GM18511 (cell line): Measurements from ENCODE around the gene PRAMEF18.
"Not testable (repeated sequence)": the region's sequence is repeated elsewhere in the genome, so short reads cannot be mapped to it uniquely, and the experiment has no call there.

Source experiments
- ATAC-seq: cut with Tn5 transposase; IDR thresholded peaks from one replicate; pipeline ENCODE4 v1.9.1; 2021; ENCODE audit warnings: mild to moderate bottlenecking, moderate library complexity; ENCODE audit not compliant: unreplicated experiment

Gene PRAMEF18, protein sequence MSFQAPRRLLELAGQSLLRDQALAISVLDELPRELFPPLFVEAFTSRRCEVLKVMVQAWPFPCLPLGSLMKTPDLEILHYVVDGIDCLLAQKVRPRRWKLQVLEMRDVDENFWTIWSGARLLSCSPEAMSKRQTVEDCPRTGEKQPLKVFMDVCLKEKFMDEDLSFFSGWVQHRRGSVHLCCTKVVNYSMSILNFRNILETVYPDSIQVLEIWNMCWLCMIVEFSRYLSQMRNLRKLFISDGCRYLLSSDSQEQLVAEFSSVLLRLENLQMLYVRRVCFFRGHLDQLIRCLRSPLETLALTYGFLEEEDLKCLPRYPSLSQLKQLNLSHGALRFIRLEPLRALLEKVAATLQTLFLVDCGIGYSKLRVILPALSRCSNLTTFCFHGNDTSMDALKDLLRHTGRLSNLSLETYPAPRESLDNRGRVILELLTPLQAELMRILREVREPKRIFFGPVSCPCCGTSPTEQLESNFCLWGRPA

DNA sequence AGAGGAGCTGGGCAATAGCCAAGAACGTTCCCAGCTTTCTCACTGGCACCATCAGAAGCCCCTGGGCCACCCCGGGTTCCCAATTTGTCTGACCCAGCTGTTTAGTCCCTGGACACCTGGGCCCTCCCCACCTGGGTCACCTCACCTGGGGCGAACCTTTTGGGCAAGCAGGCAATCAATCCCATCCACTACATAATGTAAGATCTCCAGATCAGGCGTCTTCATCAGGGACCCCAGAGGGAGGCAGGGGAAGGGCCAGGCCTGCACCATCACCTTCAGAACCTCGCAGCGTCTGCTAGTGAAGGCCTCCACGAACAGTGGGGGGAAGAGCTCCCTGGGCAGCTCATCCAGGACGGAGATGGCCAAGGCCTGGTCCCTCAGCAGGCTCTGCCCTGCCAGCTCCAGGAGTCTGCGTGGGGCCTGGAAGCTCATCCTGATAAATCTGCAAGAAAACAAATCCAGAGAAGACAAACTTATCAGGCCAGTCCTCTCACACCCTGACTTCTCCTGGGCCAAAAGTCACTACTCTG, at the start of gene PRAMEF18:
Gene PRAMEF18 (minus strand): TSS at position 480 of the 530 bp plus-strand sequence. CDS start 48 bp downstream, at position 432.
- not testable (repeated sequence) for ATAC-seq

DNA sequence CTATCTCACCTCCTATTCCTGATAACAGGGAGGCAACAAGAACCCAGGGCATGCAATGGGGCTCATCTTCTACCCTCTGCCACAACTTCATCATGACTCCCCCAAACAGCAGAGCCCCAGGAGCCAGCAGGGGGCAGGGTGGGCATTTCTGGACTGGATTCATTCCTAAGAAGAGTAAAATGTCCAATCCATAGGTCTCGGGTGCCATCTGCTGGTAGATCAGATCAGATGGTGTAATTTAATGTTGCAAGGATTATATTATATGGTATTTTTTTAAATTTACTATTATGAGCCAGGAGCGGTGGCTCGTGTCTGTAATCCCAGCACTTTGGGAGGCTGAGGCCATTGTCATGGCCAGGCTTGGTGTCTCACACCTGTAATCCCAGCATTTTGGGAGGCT, 39.2 kb upstream of the PRAMEF18 start:
- ATAC-seq = not testable (repeated sequence)

DNA sequence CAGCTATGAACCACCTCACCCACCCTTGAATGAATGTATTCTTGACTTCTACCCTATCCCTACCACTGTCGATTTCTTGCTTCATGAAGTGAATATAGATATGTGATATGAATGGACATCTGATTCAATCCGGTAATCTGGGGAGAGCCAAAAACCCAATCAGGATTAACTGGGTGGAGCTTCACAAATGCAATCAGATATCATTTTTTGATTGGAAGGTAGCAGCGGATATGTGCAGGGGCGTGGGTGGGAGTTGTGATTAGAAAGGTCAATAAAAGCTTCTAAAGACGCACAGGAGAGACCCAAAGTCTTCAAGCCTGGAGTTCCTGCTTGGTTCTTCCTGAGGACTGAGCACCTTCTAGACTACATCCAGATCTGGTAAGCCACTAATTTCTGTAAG, 27.9 kb upstream of the PRAMEF18 start, which contains the start of gene PRAMEF5:
Gene PRAMEF5 (plus strand): TSS at position 301 of the 400 bp plus-strand sequence. CDS start 5,071 bp downstream, outside the sequence.
- not testable (repeated sequence) for ATAC-seq

DNA sequence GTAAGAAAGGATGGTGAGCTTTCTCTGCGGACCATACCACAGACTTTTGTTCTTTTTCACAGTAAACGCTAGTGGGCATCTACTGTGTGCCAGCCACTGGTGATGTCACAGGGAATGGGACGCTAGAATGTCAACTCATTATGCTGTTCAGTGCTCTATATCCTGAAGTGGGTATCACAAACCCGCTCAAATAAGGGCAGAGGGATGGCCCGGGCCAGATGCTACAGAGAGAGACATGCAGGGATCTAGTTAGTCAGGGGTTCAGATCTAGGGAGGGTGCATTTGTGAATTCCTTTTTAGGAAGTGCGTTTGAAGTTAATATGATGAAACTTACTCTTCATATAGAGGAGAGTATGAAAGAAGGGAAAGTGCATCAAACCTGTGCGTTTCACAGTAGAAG, 21.2 kb upstream of the PRAMEF18 start:
- not testable (repeated sequence) for ATAC-seq

DNA sequence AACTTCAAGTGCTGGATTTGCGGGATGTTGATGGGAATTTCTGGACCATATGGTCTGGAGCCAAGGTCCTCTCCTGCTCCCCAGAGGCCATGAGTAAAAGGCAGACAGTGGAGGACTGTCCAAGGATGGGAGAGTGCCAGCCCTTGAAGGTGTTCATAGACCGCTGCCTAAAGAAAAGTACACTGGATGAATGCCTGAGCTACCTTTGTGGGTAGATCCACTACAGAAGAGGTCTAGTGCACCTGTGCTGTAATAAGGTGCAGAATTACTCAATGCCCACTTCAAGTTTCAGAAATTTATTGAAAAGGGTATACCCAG, 20.6 kb upstream of the PRAMEF18 start:
- ATAC-seq = not testable (repeated sequence)

DNA sequence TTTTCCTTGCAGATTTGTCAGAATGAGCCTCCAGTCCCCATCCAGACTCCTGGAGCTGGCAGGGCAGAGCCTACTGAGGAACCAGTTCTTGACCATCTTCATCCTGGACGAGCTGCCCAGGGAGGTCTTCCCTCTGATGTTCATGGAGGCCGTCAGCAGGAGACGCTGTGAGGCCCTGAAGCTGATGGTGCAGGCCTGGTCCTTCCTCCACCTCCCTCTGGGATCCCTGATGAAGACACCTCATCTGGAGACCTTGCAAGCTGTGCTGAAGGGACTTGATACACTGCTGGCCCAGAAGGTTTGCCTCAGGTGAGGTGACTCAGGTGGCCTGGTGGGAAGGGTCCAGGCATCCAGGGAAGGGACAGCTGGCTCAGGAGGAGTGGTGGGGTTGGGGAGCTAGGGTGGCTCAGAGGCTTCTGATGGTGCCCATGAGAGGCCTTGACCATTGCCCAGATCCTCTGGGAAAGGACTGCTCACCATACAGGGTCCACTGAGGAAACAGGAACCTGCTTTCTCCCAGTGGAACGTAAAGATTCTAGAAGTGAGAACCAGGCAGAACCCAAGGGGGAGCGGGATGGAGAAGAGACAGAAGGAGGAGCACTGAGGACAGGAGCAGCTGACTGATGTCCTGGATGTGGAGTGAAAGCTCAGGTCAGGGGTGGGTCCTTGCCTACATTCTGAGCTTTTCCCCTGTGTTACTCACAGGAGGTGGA, 20.0 kb upstream of the PRAMEF18 start:
- not testable (repeated sequence) for ATAC-seq

DNA sequence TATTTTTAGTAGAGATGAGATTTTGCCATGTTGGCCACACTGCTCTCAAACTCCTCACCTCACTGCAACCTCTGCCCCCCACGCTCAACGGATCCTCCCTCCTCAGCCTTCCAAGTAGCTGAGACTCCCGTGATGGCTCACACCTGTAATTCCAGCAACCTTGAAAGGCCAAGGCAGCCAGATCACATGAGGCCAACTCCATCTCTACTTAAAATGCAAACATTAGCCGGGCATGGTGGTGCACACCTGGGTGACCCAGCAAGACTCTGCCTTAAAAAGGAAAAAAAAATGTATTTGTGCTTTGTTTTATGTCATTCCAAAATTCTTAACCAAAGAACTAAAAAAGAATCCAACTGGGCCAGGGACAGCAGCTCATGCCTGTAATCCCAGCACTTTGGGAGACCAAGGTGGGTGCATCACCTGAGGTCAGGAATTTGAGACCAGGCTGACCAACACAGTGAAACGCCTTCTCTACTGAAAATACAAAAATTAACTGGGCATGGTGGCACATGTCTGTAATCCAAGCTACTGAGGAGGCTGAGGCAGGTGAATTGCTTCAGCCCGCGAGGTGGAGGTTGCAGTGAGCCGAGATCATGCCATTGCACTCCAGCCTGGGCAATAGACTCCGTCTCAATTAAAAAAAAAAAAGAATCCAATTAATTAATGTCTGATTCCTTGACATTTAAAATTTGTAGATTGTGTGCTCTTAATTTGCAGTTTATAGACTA, 17.7 kb upstream of the PRAMEF18 start:
- ATAC-seq = not testable (repeated sequence)

DNA sequence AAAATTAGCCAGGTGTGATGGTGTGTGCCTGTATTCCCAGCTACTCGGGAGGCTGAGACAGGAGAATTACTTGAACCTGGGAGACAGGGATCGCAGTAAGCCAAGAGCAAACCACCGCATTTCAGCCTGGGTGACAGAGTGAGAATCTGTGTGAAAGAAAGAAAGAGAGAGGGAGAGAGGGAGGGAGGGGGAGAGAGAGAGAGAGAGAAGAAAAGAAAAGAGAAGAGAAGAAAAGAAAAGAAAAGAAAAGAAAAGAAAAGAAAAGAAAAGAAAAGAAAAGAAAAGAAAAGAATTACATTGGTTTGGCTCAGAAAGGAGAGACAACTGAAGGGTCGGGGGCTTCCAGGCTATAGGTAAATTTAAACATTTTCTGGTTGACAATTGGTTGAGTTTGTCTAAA, 13.7 kb upstream of the PRAMEF18 start:
- not testable (repeated sequence) for ATAC-seq

DNA sequence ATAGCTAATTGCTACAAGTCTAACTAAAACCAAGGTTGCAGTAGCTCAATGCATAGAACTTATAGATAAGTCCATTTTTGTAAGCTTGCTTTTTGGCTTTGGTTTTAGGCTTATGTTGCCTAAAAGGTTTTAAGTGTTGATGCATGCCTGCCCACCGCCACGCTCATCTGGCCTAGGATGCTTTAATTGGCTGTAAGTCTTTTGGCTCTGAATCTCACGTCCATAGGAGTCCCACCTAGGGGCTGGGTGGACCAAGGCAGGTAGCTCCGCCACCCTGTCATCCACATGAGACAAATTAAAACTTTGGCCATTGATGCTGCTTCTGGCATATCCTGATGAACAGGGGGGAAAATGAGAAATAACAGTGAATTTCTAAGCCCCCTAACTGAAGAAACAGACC, 11.6 kb upstream of the PRAMEF18 start:
- ATAC-seq = not testable (repeated sequence)

DNA sequence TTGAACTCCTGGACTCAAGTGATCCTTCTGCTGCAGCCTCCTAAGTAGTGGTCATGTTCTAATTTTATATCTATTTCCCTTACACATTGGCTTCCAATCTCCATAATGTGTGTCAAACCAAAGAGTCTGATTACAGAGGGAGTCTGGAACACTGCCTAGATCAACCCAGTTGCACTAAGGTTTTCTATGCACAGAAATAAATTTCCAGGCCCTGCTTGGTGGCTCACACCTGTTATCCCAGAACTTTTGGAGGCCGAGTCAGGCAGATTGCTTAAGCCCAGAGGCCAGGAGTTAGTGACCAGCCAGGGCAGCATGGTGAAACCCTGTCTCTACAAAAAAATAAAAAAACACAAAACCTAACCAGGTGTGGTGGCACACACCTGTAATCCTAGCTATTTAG, 8.1 kb upstream of the PRAMEF18 start:
- not testable (repeated sequence) for ATAC-seq

DNA sequence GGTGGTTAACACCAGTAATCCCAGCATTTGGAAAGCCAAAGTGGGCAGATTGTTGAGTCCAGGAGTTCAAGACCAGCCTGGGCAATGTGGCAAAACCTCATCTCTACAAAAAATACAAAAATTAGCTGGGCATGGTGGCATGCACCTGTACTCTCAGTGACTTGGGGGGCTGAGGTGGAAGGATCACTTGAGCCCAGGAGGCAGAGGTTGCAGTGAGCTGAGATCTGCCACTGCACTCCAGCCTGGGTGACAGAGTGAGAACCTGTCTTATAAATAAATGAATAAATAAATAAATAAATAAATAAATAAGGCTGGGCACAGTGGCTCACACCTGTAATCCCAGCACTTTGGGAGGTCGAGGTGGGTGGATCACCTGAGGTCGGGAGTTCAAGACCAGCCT, 6.1 kb upstream of the PRAMEF18 start:
- not testable (repeated sequence) for ATAC-seq

DNA sequence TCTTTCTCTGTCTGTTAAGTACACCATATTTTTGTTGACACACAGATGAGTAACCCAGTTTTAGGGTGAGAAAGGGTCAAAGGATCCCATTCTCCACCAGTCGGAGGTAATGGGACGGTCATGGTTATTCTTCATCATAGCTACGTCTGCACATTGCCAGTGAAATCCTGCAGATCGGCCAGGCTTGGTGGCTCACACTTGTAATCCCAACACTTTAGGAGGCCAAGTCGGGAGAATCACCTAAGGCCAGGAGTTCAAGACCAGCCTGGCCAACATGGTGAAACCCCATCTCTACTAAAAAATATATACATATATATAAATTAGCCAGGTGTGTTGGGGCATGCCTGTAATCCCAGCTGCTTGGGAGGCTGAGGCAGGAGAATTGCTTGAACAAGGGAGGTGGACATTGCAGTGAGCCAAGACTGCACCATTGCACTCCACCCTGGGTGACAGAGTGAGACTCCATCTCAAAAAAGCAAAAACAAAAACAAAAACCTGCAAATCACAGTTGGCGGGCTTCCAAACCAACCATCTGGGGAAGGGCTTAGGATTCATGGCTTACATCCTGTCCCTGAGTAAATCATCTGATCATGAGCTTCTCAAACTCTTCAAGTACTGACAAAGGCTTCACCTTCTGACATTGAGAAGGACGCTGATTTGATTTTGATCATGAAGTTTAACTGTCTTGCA, 5.3 kb upstream of the PRAMEF18 start:
- ATAC-seq = not testable (repeated sequence)

DNA sequence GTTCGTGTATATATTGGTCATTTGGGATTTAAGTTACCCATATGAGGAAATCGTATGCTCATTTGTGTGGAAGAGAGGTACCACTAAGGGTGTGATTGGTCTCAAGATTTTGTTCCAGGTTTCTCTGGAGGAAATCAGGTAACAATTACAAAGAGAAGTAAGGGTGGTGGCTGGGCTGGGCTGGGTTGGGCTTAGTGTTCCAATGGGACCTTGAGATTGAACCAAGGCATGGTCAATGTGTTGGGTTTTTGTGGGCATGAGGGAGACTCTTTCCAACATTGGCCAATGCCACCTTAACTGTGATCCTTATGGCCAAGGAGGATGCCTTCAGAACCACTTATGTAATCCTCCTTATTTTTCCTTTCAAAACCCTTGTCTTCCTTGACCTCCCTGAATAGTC, 4.6 kb upstream of the PRAMEF18 start:
- not testable (repeated sequence) for ATAC-seq

DNA sequence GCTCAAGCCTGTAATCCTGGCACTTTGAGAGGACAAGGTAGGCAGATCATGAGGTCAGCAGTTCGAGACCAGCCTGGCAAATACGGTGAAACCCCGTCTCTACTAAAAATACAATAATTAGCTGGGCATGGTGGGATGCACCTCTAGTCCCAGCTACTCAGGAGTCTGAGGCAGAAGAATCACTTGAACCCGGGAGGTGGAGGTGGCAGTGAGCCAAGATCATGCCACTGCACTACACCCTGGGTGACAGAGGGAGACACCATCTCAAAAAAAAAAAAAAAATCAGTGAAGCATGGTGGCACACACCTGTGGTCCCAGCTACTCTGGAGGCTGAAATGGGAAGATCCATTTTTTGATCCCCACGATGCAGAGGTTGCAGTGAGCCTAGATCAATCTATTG, 4.1 kb upstream of the PRAMEF18 start:
- ATAC-seq = not testable (repeated sequence)

DNA sequence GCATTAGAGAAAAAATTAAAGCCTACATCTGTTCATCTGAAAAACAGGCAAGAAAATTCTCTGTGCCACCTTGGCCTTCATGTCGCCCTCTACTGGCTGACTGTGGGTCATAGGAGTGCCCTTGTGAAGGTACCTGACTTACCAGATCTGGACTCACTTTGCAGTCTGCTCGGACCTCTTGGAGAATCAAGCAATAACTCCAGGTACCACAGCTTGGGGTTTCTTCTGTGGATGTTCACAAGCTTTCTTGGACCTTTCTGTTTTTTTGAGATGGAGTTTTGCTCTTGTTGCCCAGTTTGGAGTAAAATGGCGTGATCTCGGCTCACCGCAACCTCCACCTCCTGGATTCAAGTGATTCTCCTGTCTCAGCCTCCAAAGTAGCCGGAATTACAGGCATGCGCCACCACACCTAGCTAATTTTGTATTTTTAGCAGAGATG, 2.4 kb upstream of the PRAMEF18 start:
- ATAC-seq = no peak

DNA sequence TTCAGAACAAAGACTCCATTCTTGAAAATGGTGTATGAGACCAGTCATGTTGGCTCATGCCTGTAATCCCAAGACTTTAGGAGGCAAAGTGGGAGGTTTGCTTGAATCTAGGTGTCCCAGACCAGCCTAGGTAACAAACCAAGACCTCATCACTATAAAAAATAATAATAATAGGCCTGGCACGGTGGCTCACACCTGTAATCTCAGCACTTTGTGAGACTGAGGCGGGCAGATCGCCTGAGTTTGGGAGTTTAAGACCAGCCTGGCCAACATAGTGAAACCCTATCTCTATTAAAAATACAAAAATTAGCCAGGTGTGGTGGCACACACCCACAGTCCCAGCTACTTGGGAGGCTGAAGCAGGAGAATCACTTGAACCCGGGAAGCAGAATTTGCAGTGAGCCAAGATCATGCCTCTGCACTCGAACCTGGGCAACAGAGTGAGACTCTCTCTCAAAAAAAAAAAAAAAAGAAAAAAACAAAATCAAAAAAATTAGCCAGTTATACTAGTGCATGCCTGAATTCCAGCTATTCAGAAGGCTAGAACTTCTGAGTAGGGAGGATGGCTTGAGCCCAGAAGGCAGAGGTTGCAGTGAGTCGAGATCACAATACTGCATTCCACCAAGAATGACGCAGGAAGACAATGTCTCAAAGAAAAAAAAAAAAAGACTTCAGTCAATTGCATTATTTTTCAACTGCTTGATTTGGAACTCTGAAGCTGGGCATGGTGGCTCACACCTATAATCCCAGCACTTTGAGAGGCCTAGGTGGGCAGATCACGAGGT, 1.5 kb upstream of the PRAMEF18 start:
- not testable (repeated sequence) for ATAC-seq

DNA sequence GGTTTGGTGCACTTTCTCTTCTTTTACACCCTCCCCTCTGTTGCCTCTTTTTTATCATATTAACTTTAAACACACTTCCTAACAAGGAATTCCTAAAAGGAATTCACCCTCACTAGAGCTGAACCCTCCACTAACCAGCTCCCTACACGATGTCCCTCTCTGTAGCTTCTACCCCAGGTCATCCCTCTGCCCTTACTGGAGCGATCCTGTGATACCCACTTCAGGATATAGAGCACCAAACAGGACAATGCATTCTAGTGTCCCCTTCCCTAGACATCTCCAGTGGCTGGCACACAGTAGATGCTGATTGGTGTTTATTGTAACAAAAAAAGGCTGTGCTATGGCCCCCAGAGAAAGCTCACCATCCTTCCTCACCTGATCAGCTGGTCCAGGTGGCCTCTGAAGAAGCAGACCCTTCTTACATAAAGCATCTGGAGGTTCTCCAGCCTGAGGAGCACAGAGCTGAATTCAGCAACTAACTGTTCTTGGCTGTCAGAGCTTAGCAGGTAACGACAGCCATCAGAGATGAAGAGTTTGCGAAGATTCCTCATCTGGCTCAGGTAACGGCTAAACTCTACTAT, 1.4 kb downstream of the PRAMEF18 start:
- ATAC-seq = no peak

DNA sequence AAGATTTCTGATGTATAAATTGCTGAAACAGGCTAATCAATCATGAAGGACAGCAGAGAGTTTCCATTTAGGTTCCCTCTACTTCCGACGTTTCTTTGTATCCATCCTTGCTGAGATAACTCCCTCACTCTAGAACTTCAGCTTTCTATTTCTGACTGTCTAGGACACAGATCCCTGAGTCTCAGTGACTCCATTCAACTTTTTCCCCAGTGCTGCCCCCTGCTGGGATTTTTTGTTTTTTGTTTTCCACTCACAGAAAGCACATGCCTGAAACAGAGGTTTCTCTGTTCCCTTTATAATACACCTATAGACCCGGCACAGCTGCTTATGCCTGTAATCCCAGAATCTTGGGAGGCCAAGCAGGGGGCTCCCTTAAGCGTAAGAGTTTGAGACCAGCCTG, 3.2 kb downstream of the PRAMEF18 start:
- not testable (repeated sequence) for ATAC-seq

DNA sequence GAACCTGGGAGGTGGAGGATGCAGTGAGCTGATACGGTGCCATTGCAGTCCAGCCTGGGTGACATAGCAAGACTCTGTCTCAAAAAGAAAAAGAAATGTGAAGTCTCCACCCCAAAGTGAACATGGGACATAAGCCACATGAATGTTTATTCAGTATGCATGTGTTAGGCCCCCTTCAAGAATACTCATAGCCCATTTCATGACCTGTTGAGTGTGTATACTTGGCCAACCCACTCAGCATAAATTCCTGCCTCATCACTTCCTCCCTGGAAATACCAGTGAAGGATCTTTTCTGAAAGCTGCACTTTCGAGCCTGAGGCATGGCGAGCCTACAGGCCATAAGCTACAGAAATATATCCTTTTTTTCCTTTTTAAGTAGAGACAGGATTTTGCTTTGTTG, 6.8 kb downstream of the PRAMEF18 start:
- ATAC-seq = not testable (repeated sequence)
